PC-9 (cell line): ENCODE measurements around the gene TIFAB. TPM values are rescaled to one million over a fixed set of nuclear protein-coding genes. Genes with fewer than 3 reads are reported as not detected.

Experiments used
- BruUV-seq: library from RNA; stranded (reverse); fragments of 400-500 nt; replicated peaks from 2 replicates; lab custom pipeline; 2021; lab: Mats Ljungman, UMichigan
- CTCF ChIA-PET: fragments of 300-600 bp; sonication (Branson Sonifier 250); formaldehyde crosslinking; loops from one replicate; lab custom pipeline; 2022; ENCODE audit warnings: antibody characterized with exemption; lab: Charles Lee
- POLR2A ChIA-PET: fragments of 300-600 bp; sonication (Branson Sonifier 250); formaldehyde crosslinking; loops from one replicate; lab custom pipeline; 2022; ENCODE audit warnings: antibody characterized with exemption; ENCODE audit not compliant: unreplicated experiment; lab: Charles Lee
- DNase-seq, 2 experiments: peaks; one replicate each; pipeline versions ENCODE4 v3.0.0 to v3.0.0-alpha.2; 2015 to 2022; ENCODE audit warnings: mixed read lengths in 1 of 2
- H2AFZ ChIP-seq: fragments of 200-600 bp; sonication (generic); 2 replicates; pipeline ENCODE4 v1.8.1; 2017; ENCODE audit warnings: antibody characterized with exemption
- H3F3A ChIP-seq: fragments of 200-600 bp; sonication (generic); 2 replicates; pipeline ENCODE4 v1.8.1; 2017; ENCODE audit warnings: antibody characterized with exemption, mild to moderate bottlenecking, low read depth; ENCODE audit not compliant: insufficient read depth
- H3K27ac ChIP-seq: fragments of 200-600 bp; sonication (generic); 2 replicates; pipeline ENCODE4 v1.6.1; 2016; ENCODE audit warnings: mixed run types
- H3K27me3 ChIP-seq: fragments of 200-600 bp; sonication (generic); 2 replicates; pipeline ENCODE4 v1.6.1; 2016; ENCODE audit warnings: low read depth, mixed run types; ENCODE audit not compliant: insufficient read depth
- H3K36me3 ChIP-seq: fragments of 200-600 bp; sonication (generic); 2 replicates; pipeline ENCODE4 v1.6.1; 2016; ENCODE audit warnings: low read depth, mixed run types
- H3K4me1 ChIP-seq: fragments of 200-600 bp; sonication (generic); replicated peaks from 2 replicates; pipeline ENCODE4 v1.6.1; 2016; ENCODE audit warnings: mixed run types; ENCODE audit not compliant: insufficient read depth
- H3K4me2 ChIP-seq: fragments of 200-600 bp; sonication (generic); 2 replicates; pipeline ENCODE4 v1.6.1; 2017; ENCODE audit warnings: mixed run types
- H3K4me3 ChIP-seq: fragments of 200-600 bp; sonication (generic); 2 replicates; pipeline ENCODE4 v1.6.1; 2016; ENCODE audit warnings: mixed run types
- H3K79me2 ChIP-seq: fragments of 200-600 bp; sonication (generic); 2 replicates; pipeline ENCODE4 v1.6.1; 2017; ENCODE audit warnings: low read depth, mixed run types
- H3K9me2 ChIP-seq: fragments of 200-600 bp; sonication (generic); 2 replicates; pipeline ENCODE4 v1.8.1; 2017; ENCODE audit warnings: mild to moderate bottlenecking; ENCODE audit not compliant: insufficient read depth
- H3K9me3 ChIP-seq: fragments of 200-600 bp; sonication (generic); 2 replicates; pipeline ENCODE4 v1.8.1; 2016; ENCODE audit warnings: low read depth; ENCODE audit not compliant: insufficient read depth
- H4K20me1 ChIP-seq: fragments of 200-600 bp; sonication (generic); 2 replicates; pipeline ENCODE4 v1.8.1; 2017; ENCODE audit not compliant: insufficient read depth
- EZH2 ChIP-seq: fragments of 200-600 bp; sonication (generic); IDR thresholded peaks from 2 replicates; pipeline ENCODE4 v1.8.0; 2017; ENCODE audit warnings: antibody characterized with exemption, low read depth
- intact Hi-C: fragments of 100-400 bp; cut with micrococcal nuclease; formaldehyde crosslinking; loops from one replicate; pipeline ENCODE4 v1.10.0; 2022; ENCODE audit not compliant: unreplicated experiment
- total RNA-seq: library from RNA; stranded (reverse); gene quantifications from 2 replicates; pipeline ENCODE4 v1.2.3, GENCODE V29; 2021
- TF ChIP-seq, protein P1 (sequence below): fragments of 200-600 bp; sonication (generic); conservative IDR thresholded peaks from 2 replicates; pipeline ENCODE4 v1.6.1; 2017; ENCODE audit warnings: mixed run types, antibody characterized with exemption, mild to moderate bottlenecking, moderate library complexity

TIFAB gene
- total RNA-seq, 1 experiment from 2014 or later: not detected

DNA sequence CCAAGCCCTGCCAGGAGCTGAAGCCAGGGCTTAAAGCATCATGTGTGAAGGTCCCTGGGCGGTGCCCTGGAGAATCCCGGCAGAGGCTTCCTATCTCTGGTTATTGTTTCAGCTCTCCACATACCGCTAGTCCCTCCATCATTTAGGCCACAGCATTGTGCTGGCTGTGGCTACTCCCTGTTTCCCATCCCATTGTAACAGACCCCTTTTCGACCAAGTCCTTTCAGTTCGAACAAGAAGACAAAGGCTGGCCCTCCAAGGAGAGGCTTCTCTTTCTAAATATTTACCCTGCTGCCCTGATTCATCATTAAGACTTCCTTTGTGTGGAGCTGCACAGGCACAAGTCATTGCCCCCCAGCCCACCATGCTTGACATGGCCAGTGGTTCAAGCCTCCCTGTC is 42.0 kb upstream of the TIFAB start:
- Histone ChIP-seq H3K79me2 (no peaks in the 10 kb centered on the region), H3K4me1 (peaks cover 5% of the 10 kb centered on the region), H3K36me3 (no peaks in the 10 kb centered on the region), H3K4me3 (no peak overlapping the region), H3K9me2 (no peaks in the 10 kb centered on the region), H3K4me2 (peak overlapping the region; percentile 40; the same call in 1 of the 2 replicates), H3K27me3 (peaks cover 3% of the 10 kb centered on the region; the same call in 1 of the 2 replicates), H3K9me3 (no peaks in the 10 kb centered on the region), H3K27ac (no peak overlapping the region), H2AFZ (no peak overlapping the region), H3F3A (no peaks in the 10 kb centered on the region), H4K20me1 (no peaks in the 10 kb centered on the region)
- DNase-seq: no peak
- POLR2A ChIA-PET: no interaction called here
- CTCF ChIA-PET: no interaction called here
- BruUV-seq: no TSS peak
- intact Hi-C loops: no loop called here
- TF ChIP-seq, protein P1, sequence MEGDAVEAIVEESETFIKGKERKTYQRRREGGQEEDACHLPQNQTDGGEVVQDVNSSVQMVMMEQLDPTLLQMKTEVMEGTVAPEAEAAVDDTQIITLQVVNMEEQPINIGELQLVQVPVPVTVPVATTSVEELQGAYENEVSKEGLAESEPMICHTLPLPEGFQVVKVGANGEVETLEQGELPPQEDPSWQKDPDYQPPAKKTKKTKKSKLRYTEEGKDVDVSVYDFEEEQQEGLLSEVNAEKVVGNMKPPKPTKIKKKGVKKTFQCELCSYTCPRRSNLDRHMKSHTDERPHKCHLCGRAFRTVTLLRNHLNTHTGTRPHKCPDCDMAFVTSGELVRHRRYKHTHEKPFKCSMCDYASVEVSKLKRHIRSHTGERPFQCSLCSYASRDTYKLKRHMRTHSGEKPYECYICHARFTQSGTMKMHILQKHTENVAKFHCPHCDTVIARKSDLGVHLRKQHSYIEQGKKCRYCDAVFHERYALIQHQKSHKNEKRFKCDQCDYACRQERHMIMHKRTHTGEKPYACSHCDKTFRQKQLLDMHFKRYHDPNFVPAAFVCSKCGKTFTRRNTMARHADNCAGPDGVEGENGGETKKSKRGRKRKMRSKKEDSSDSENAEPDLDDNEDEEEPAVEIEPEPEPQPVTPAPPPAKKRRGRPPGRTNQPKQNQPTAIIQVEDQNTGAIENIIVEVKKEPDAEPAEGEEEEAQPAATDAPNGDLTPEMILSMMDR: no peak
- TF ChIP-seq EZH2: no peak

DNA sequence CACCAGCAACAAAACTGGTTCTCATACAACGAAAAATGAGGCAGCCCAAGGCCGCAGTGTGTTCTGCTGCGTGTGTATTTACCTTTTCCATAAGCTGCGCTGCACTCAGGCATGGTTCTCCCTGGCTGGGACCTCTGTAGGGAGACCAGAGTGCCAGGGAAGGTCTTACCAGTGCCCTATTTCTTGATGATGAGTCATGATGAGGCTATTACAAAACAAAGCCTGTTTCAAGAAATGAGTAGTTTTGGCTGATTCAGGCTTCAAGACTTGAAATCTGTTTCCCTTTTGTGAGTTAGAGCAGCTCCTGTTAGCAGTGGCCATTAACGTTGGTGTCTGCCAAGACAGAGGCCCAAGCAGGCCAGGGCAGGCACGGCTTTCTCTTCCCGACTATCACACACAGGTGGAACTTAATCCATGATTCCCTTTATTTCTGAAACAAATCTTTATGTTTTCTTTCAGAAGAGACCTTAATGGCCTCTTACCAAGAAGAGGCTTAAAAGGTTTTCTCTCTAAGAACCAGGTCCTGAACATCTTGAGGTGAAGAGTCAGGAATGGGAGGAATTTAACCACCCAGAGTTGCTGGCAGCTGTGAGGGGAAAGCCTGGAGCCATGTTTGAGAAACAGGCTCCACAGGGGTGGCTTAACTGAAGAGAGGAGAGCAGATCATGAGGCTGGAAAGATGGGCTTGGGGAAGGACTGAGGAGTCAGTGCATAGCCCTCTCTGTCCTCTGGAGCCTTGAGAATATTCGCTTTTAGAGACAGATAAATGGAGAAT is 41.4 kb upstream of the TIFAB start:
- peak overlapping the region; percentile 40 for H3K4me2 ChIP-seq
- BruUV-seq: no TSS peak
- peaks cover 5% of the 10 kb centered on the region for H3K4me1 ChIP-seq
- H4K20me1 ChIP-seq: no peaks in the 10 kb centered on the region
- intact Hi-C loops: no loop called here
- H3K36me3 ChIP-seq: no peaks in the 10 kb centered on the region
- POLR2A ChIA-PET: no interaction called here
- H3F3A ChIP-seq: no peaks in the 10 kb centered on the region
- no peak overlapping the region for H3K4me3 ChIP-seq
- H3K79me2 ChIP-seq: no peaks in the 10 kb centered on the region
- peaks cover 9% of the 10 kb centered on the region for H3K27me3 ChIP-seq
- 0 out of 2 replicates have a peak overlapping the region, but pooled peaks have one; percentile 19 for H2AFZ ChIP-seq
- TF ChIP-seq, protein P1: no peak
- no peak for TF ChIP-seq EZH2
- no peaks in the 10 kb centered on the region for H3K9me2 ChIP-seq
- no peaks in the 10 kb centered on the region for H3K9me3 ChIP-seq
- H3K27ac ChIP-seq: peak overlapping the region; percentile 46; the same call in 1 of the 2 replicates
- peak; percentile 4 to 49 for DNase-seq
- CTCF ChIA-PET: interaction anchor here (0.6 kb wide), 1 partner anchor 399 kb away, joined by 3 read pairs; no protein-coding TSS in a partner anchor

DNA sequence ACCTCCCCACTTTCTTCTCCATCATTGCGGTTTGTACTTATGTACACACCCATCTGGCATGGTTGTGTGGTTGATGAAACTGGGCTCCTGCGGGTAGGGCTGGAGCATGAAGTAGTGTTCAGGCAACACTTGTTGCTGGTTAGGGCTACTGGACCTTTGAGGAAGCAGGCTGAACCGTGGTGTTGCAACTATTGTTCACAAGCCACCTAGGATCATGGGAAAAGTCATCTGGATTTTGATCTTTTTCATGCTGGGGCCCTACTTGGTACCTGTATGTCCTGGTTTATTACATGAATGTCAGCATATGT is 40.1 kb upstream of the TIFAB start:
- H3K27ac ChIP-seq: no peak overlapping the region

More for the DNA sequence above, 40.1 kb upstream of the TIFAB start:
- Histone ChIP-seq H3K36me3 (no peaks in the 10 kb centered on the region), H2AFZ (no peak overlapping the region), H3K4me2 (0 out of 2 replicates have a peak overlapping the region, but pooled peaks have one; percentile 19), H3K4me1 (peaks cover 5% of the 10 kb centered on the region), H3K27me3 (peaks cover 23% of the 10 kb centered on the region), H3K4me3 (no peak overlapping the region), H3K79me2 (no peaks in the 10 kb centered on the region), H3K9me3 (no peaks in the 10 kb centered on the region), H3K9me2 (no peaks in the 10 kb centered on the region), H3F3A (no peaks in the 10 kb centered on the region), H4K20me1 (no peaks in the 10 kb centered on the region)
- DNase-seq: no peak
- intact Hi-C loops: no loop called here
- TF ChIP-seq, protein P1: no peak
- TF ChIP-seq EZH2: no peak
- POLR2A ChIA-PET: no interaction called here
- CTCF ChIA-PET: interaction anchor here (0.6 kb wide), 1 partner anchor 66 kb away, joined by 3 read pairs; no protein-coding TSS in a partner anchor
- BruUV-seq: no TSS peak
